ENCODE data around the gene PKDCC.
A peak's percentile ranks its signal among the peaks of the same experiment; 100 is the strongest.

Gene PKDCC

DNA sequence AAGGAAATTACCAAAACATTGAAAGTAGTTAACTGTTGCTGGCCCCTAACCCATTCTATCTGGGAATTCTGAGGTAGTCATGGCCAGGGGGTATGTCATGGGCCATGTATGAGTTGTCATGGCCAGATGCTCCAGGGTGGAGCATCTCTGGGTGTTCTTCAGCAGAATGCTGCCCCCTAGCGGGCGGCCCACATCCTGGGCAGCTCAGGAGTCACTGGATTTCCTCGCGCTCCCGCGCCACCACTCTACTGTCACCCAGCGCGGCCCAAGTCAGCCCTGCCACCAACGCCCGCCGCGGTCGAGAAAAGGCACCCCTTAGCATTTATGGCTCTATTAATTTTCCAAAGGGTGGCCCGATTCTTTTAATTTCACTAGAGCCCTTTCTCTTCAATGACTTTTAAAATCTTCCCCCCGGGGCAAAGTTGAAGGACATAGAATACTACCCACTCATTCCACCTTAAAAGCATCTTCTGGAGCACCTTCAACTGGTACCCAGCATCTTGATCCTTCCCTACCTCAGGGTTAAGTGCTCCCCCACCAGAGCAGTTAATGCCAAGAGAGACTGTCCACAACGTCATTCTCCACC is 41.6 kb downstream of the PKDCC start:
- DNase-seq (ENCODE audit: low spot score) = no peak

DNA sequence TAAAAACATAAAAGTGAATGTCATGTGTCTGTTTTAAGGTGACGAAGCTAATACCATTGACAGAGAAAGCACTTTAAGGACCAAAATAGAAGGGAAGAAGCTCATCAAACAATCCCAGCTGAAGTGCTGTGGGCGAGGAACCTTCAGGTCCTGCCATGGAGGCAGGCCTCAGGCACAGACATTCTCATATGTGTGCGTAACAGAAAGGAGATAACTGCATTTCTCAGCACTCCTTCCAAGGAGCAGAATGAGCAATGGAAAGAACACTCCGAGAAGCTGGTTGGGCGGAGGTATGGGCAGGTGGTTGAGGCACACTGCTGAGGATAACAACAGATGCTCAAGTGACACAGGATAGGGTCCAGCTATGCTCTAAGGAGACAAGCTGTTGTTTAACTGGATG is 42.4 kb downstream of the PKDCC start:
- no peak for DNase-seq (ENCODE audit: low spot score)

DNA sequence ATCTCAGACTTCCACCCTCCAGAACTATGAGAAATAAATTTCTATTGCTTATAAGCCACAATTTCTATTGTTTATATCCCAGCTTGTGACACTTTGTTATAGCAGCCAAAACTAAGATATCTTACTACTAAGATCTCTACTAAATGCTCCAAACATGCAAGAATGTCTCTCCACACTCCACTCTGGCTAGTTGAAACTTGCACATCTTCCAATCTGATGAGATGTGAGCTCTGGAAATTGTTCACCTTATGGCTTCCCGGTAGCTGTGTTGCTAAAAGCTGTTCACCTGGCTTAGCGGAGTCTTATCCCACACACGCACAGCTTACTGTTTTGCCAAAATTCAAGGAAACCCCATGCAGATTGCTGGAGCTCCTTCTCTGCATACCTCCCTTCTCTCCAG is 43.9 kb downstream of the PKDCC start:
- no peak for DNase-seq (ENCODE audit: low spot score)

DNA sequence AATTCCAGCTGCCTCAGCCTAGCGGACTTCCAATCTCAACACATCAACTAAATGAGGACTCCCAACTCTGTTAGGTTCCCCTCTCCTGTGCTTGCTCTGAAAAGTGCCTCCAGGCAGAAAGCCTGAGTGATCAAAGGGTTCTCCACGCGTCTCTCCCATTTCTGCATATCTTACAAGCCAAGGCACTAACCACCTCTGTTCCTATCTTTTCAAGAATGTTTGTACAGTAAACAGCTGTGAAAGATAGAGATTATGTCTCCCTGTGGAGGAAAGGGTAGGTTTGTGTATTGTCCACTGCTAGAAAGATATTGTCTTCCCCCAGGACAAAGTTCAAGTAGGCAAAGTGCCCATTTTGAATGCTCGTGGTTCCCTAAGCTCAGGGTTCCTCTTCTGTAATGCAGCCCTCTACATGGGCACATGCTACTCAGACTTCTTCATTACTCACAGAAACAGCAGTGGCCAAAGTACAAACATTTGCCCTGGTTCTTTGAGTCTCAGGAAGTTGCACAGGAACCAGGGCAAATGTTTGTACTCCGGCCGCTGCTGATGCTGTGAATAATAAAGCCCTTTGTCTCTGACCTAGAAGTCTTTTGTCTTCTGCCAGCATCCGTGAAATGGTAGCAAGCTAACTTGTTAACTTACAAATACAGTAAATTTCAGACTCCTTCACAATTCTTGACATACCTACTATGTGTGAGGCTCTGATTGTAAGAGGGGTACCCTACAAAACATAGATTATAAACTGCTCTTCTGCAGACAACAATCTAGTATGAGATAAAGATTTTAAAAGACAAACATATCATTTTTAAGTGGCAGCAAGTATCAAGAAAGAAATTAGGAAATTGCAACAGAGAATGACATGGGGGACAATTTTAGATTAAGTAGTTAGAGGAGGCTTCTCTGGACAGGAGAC is 44.5 kb downstream of the PKDCC start:
- peak; percentile 92 for DNase-seq (ENCODE audit: low spot score)

DNA sequence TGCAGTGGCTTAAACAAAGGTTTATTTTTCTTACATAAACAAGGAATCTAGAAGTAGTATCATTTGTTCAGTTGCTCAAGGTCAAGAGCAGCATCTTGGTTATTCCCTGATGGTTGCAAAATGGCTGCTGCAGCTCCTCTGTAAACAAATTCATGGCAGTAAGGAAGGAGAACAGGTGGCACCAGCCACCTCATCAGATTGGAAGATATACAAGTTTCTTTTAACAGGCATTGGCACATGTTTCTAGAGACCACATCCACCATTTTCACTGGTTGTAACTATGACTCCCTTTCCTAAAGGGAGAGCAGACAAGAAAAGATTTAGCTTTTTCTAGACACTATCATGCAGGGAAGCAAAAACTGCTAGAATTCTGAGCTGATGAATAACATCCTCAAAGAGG is 46.3 kb downstream of the PKDCC start:
- DNase-seq (ENCODE audit: low spot score) = no peak

DNA sequence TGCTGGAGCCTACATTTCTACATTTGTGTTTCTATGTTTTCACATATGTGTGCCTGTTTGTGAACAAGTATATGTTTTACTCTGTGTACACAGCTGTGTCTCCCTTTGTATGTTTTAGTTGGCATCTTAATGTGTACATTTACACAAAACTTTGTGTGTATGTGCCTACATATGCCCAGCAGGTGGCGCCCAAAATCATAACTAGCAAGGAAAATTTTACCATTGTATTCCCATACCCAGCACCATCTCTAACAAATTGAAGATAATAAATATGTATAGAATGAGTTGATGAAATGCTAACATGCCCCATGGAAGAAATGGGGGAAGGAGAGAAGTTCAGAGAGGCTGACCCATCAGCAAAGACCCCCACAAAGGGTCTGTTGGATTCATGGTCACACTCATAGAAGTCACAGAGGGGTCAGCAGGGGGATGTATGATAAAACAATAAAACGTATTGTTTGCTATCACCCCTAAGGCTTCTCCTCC is 48.1 kb downstream of the PKDCC start:
- DNase-seq (ENCODE audit: low spot score) = peak; percentile 84

DNA sequence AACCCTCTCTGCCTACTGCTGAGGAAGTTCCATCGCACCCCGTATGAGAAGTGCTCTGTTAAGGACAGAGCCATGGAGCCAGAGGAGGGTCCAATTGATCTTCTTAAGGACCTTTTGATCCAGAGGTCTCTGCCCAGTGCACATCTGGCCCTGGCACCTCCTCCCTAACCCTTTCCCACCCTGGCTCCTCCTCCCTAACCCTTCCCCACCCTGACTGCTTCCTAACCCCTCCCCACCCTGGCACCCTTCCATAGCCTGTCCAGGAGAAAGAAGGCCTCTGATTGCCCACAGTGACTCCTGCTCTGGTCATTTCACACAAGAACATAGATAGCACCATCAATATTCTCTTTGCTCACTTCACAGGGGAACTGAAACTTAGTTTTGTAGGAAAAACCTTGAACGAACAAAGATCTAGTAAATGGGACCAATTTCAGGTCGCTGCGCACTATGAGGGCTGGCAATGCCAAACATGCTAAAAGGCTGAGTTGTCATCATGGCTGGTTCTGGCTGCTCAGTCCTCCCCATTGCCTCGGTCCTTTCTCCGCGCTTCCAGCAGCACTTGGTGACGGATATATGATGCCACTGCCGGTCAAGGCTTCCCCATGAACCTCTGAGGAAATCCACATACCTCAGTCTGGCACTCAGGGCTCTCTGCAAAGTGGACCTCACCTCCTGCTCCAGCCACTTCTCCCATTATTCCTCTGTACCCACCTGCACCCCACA is 49.2 kb downstream of the PKDCC start:
- DNase-seq (ENCODE audit: low spot score) = peak; percentile 26

DNA sequence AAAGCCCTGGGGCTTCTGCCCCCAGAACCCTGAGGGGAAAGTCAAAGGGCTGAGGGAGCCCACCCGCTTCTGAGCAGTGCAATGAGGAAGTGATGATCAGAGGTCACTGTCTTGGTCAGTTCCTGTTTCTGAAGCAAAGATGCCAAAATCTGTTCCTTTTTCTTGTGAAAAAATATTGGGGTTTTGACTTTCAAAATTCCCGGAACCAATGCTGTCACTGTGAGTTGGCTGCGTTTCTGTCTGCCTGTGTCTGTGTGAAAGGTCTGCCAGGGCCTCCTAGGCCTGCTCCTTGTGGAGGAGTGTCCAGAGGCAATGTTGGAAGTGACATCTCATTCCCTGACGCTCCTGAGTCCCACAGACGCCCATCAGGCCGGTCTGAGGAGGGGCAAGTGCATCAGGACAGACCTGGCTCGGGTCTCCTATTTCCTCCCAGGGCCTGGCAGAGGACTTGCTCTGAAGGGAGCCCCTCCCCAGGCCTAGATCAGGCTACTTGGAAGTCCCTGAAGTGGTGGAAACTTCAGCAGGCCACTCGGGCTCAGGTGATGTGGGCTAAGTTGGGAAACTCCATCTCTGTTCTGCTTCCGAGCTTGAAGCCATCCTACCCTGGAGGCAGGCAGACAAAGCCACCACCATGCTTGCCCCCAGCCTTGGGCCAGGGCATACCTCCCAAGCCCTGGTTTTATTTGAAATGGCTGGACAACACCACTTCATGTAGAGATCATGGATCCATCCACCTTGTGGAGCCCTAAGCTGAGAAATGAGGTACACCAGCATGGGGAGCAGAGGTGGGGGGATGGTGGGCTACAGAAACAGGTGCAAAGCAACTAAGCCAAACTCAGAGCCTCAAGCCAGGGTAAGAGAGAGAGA is 51.0 kb downstream of the PKDCC start:
- peak; percentile 67 for DNase-seq (ENCODE audit: low spot score)

DNA sequence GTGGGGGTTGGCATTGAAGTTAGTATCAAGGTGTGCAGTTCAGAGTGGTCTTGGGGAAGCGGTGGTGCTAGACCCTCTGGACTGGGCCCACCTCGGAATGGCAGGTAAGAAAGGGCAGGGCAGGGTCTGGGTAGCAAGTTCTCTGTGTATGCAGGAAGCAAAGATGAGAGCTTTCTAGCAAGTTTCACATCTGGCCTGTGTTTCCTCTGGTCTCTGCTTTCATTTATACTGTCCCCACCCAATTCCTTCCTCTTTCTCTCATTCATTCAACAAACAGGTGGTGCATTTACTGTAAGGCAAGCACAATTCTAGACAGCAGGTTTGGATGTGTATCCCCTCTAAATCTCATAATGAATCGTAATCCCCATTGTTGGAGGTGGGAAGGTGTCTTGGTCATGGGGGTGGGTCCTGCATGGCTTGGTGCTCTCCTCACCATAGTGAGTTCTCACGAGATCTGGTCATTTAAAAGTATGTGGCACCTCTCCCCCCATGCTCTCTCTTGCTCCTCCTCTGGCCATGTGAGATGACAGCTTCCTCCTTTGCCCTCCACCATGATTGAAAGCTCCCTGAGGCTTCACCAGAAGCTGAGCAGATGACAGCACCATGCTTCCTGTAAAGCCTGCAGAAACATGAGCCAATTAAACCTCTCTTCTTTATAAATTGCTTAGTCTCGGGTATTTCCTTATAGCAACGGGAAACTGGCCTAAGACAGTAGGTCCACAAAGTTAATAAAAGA is 51.8 kb downstream of the PKDCC start:
- DNase-seq (ENCODE audit: low spot score) = no peak

DNA sequence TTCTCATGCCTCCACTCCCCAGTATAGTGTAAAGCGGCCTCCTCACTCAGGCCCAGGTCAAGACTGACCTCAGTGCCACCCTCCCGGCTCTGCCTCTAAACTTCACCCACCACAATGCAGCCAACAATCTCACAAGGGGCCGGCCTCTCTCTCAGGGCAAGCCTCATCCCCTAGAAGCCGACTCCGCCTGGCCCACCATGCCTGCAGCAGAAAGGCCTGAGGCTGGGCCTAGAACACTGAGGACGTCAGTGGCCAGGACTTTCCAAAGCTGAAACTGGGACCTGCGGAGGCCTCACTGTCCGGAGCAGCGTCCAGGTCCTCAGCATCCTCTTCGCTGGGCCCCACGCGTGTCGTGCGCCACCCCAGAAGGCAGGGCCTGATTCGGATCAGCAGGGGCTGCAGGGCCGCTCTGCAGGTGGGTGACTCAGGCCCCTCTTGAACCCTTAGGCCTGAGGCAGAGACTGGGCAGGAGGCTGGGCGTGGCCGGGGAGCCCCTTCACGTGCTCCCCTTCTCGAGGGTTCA is 52.9 kb downstream of the PKDCC start:
- no peak for DNase-seq (ENCODE audit: low spot score)

DNA sequence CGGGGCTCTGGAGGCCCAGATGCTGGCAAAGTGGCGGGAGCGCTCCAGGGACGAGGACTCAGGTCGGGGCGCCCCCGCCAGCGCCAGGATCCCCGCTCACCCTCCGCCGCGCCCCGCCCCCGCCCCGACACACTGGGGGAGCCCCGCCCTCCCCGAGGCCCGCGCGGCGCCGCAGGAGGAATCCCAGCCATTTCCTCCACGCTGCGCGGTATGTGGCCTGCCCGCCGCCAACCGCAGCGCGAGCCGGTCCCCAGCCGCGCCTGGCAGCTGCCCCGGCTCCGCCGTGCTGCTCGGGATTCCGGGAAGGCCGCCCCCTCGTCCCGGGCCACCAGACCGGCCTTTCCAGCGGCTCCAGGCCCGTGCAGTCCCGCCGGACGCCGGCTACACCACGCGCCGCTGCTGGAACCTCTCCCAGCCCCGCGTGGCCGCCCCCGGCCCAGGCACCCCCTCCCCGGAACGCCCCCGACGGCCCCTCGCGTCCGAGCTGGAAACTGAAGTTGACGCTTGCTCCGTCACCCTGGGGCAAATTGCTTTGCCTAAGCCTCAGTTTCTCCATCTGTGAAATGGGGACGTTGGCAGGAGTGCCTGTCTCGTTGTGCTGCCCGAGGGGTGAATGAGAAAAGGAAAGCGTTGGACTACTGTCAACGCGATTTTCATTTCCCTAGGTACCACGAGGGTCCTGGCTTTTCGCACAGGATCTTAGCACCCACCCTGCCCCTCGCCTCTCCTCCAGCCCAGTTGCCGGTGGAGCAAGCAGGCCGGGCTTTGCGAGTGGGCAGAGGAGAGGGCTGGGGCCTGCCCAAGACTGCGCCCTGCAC is 53.6 kb downstream of the PKDCC start:
- no peak for DNase-seq (ENCODE audit: low spot score)

DNA sequence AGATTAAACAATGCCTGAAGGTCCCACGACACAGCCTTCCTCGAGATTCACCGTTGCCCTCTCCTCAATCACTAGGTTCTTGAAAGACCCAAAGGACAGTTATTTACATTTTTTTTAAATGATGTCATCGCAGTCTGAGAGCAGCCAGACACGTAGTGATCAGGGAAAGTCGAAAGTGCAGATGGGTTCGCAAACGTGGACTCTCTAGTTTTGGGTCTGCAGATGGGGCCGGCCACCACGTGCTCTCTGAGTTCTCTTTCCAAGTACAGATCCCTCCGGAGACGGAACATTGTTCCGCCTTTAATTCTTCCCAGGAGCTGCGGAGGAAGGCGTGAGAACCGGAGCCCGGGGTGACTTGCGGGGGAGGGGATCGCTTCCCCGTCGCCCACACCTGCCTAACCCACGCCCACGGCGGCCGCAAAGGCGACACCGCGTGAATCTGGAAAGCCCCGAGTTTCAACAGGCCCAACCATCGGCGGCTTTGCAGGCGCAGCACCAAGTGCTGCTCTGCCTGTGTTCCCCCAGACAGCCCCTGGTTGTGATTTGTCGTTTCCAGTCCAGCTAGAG is 54.3 kb downstream of the PKDCC start:
- peak; percentile 68 for DNase-seq (ENCODE audit: low spot score)

DNA sequence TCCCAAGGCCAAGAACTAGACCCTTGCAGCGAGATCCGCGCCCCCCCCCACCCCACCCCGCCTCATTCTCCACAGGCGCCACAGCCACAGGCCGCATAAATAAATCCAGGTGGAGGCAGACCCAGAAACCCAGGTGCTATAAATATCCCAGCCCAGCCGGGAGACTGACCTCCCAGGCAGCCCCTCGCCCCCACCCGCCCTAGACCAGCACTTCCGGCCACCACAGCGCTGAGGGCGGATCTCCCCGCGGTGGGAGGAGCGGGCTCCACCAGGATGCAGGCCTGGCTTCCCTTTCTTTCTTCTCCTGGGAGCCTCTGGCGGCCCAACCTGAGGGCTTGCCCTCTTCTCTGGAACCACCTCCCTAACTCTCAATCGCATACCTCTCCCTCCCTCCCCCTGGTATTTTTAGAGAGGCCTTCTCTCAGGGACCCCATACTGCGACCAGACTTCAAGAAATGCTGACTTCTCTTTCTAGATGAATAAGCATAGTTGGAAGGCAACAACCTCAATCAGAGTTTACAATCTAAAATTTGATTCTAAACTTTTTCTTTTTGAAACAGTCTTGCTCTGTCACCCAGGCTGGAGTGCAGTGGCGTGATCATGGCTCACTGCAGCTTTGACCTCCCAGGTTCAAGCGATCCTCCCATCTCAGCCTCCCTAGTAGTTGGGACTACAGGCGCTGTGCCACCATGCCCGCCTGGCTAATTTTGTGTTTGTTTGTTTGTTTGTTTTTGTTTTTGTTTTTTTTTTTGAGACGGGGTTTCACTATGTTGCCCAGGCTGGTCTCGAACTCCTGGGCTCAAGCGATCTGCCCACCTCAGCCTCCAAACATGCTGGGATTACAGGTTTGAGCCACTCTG is 55.0 kb downstream of the PKDCC start:
- DNase-seq (ENCODE audit: low spot score) = no peak

DNA sequence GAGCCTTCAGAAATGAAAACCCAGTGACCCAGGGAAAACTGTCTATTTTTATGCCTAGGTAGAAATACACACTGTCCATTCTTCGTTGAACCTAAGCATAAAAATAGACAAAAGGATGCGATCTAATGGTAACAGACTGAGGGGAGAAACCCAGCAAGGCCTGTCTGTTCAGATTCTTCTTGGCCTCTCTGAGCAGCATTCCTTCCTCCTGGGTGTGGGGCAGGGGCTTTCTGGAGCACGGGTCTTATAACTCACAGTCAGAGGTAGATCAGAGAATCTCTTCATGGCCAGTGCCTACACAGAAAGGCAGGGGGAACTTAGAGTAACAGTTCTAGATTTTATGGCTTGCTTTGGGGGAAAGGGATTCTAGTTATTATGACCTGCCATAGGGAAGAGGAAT is 56.0 kb downstream of the PKDCC start:
- DNase-seq (ENCODE audit: low spot score) = no peak

DNA sequence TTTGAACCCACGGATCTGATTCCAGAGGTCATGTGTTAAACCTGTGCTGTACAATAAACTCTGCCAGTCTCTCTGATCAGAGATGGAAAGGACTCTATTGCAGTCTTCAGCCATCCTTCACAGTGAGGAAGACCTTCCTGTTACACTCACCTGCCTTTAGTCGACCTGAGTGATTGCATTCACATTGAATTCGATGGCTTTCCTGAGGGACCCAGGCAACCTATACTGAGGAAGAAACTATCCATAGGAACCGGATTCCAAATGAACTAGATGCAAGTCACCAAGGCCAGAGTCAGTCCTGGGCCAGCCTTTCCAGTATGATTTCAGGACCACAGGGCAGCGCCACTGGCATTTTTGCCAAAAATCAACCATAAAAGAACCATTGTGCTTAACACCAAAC is 56.8 kb downstream of the PKDCC start:
- no peak for DNase-seq (ENCODE audit: low spot score)

DNA sequence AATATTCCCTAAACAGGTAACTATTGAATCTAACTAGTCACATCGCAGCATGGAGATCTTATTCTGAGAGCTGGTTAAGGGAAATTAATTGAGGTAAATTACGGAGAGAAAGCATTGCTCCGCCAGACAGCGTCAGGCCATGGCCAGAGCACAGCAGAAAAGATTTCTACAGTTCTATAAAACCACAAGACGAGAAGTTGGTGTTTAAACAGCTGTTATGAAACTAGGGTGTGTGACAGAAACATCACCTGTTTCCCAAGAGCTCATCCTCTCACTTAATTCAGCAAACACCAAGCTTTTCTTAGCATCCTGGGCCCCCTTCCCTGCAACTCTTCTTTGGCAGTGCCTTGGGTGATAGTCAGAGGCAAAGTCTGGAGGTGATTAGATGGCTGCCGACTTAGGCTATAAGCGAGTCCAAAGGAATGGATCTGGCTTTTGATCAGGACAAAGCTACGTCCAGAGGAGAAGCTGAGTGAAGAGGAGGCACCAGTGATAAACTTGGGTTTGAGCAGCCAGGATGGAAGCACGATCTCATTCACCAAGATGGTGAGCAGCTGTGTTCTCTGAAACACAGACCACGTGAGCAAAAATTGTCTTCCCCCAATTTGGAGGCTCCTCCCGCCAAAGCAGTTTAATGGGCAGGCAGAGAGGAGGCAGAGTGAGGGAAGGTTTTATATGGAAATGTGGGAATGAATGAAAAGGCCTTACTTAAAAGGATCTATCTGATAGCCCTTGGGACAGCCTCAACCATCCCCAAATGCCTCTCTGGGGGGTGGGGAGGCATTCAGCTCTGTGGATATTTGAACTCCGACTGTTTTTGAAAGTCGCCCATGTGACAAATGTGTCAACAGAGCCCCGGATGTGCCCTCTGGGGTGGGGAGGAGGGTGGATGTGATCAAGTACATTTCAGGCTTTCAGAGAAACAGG is 57.8 kb downstream of the PKDCC start:
- peak; percentile 49 for DNase-seq (ENCODE audit: low spot score)

DNA sequence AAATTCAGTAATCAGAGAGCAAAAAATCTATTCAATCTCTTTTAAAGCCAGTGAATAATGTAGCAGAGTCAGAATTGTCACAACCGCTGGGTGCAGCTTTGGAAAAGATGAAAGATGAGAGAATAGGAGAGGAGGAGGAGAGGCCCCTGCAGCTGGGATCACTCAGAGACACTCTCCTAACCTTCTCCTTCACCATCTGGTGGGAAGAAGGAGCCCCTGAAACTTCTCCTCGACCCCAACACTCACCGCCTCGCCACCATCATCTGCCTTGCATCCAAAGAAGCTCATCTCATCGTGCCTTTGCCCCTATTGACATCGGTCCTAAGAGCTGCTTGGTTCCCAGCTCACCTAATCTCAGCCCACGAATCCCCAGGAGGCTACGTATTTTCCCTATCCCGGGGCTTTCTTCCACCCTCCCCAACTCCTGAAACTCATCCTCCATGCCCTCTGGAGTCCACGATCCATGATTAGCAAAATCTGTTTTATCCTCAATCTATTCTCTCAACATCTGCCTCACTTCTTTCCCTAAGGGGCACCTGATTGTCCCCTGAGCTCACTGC is 58.5 kb downstream of the PKDCC start:
- no peak for DNase-seq (ENCODE audit: low spot score)

Measured in pons (tissue), 1 donor.